H1 (cell line): ENCODE measurements around the gene IL31RA. TPM values are rescaled to one million over a fixed set of nuclear protein-coding genes. Genes with fewer than 3 reads are reported as not detected.

Experiments
- CTCF ChIA-PET: fragments of 300-600 bp; sonication (Branson Sonifier 250); formaldehyde crosslinking; loops from one replicate; lab custom pipeline; 2021; ENCODE audit not compliant: partially characterized antibody; lab: Charles Lee
- POLR2A ChIA-PET: fragments of 300-600 bp; sonication (Branson Sonifier 250); formaldehyde crosslinking; loops from one replicate; lab custom pipeline; 2021; ENCODE audit warnings: inconsistent platforms; ENCODE audit not compliant: partially characterized antibody; lab: Charles Lee
- DNase-seq, 2 experiments: peaks; one replicate each; pipeline versions ENCODE4 v3.0.0 to v3.0.0-alpha.2; 2010 to 2022; ENCODE audit warnings: low spot score in 2 of 2, low read depth in 1 of 2, mixed read lengths in 1 of 2
- FAIRE-seq: peaks from 2 replicates; lab custom pipeline; 2011; peaks lifted over from hg19 to GRCh38; lab: Jason Lieb, UNC
- H2AFZ ChIP-seq: 2 replicates; pipeline ENCODE4 v1.8.1; 2012; ENCODE audit warnings: low read length, inconsistent platforms
- H2AK5ac ChIP-seq: 2 replicates; pipeline ENCODE4 v1.6.1; 2013; ENCODE audit warnings: low read depth, low read length
- H2BK120ac ChIP-seq: replicated peaks from 2 replicates; pipeline ENCODE3; 2013; ENCODE audit warnings: low read depth, low read length, inconsistent platforms
- H2BK12ac ChIP-seq: 2 replicates; pipeline ENCODE4 v1.6.1; 2013; ENCODE audit warnings: low read depth, low read length
- H2BK15ac ChIP-seq: 2 replicates; pipeline ENCODE4 v1.6.1; 2013; ENCODE audit warnings: low read length
- H2BK20ac ChIP-seq: 2 replicates; pipeline ENCODE4 v1.6.1; 2013; ENCODE audit warnings: low read length
- H2BK5ac ChIP-seq: 2 replicates; pipeline ENCODE4 v1.6.1; 2013; ENCODE audit warnings: low read depth, low read length
- H3K14ac ChIP-seq: 2 replicates; pipeline ENCODE4 v1.6.1; 2013; ENCODE audit warnings: inconsistent platforms; ENCODE audit not compliant: insufficient read length
- H3K18ac ChIP-seq: 2 replicates; pipeline ENCODE4 v1.6.1; 2013; ENCODE audit warnings: low read length; ENCODE audit errors: extremely low read depth
- H3K23ac ChIP-seq: 2 replicates; pipeline ENCODE4 v1.6.1; 2013; ENCODE audit warnings: inconsistent platforms; ENCODE audit not compliant: insufficient read length
- H3K23me2 ChIP-seq: 2 replicates; pipeline ENCODE4 v1.6.1; 2013; ENCODE audit warnings: low read depth, low read length
- H3K27ac ChIP-seq: 2 replicates; pipeline ENCODE4 v1.6.1; 2011; ENCODE audit warnings: low read depth, low read length, inconsistent platforms
- H3K27me3 ChIP-seq, 4 experiments: replicated peaks in 1 of 4; 1 replicate in 1 of 4; 2 replicates in 3 of 4; pipeline versions ENCODE4 v1.6.1 to v1.8.1; 2011 to 2013; ENCODE audit warnings: low read length in 3 of 4, mild to moderate bottlenecking in 3 of 4, inconsistent platforms in 2 of 4, mixed read lengths in 2 of 4, moderate library complexity in 1 of 4; ENCODE audit not compliant: control insufficient read depth in 3 of 4, insufficient read depth in 3 of 4; ENCODE audit errors: extremely low read depth in 1 of 4
- H3K36me3 ChIP-seq, 4 experiments: 2 replicates each; pipeline versions ENCODE4 v1.6.1 to v1.8.1; 2011 to 2013; ENCODE audit warnings: mild to moderate bottlenecking in 4 of 4, low read length in 3 of 4, moderate library complexity in 2 of 4, control low read depth in 1 of 4, inconsistent platforms in 1 of 4; ENCODE audit not compliant: insufficient read depth in 4 of 4, control insufficient read depth in 2 of 4
- H3K4ac ChIP-seq: replicated peaks from 2 replicates; pipeline ENCODE3; 2013; ENCODE audit warnings: low read length, low read depth, mixed read lengths, inconsistent platforms; ENCODE audit not compliant: insufficient read length
- H3K4me1 ChIP-seq, 4 experiments: replicated peaks in 1 of 4; 1 replicate in 1 of 4; 2 replicates in 3 of 4; pipeline versions ENCODE4 v1.6.1 to v1.8.1; 2011 to 2013; ENCODE audit warnings: low read length in 3 of 4, inconsistent platforms in 2 of 4, mixed read lengths in 1 of 4; ENCODE audit not compliant: insufficient read depth in 4 of 4, control insufficient read depth in 3 of 4
- H3K4me2 ChIP-seq, 2 experiments: 2 replicates each; pipeline versions ENCODE4 v1.6.1 to v1.8.1; 2011 to 2013; ENCODE audit warnings: low read depth in 2 of 2, low read length in 2 of 2, control low read depth in 1 of 2, inconsistent platforms in 1 of 2, mild to moderate bottlenecking in 1 of 2; ENCODE audit not compliant: insufficient read depth in 1 of 2
- H3K4me3 ChIP-seq, 4 experiments: fragments of 200-600, 300-600 bp in 1 of 4; sonication (generic), shearing (Covaris generic), sonication (Bioruptor Twin) in 1 of 4; 2 replicates each; pipeline versions ENCODE4 v1.5.1 to v1.8.1; 2011 to 2016; ENCODE audit warnings: low read length in 4 of 4, low read depth in 3 of 4, control low read depth in 2 of 4, inconsistent platforms in 2 of 4, mild to moderate bottlenecking in 2 of 4, mixed read lengths in 1 of 4, moderate library complexity in 1 of 4; ENCODE audit not compliant: insufficient read depth in 2 of 4; ENCODE audit errors: extremely low read depth in 1 of 4
- H3K56ac ChIP-seq: replicated peaks from 2 replicates; pipeline ENCODE3; 2013; ENCODE audit warnings: low read depth, mild to moderate bottlenecking, mixed read lengths, low read length, inconsistent platforms; ENCODE audit not compliant: insufficient read length
- H3K79me1 ChIP-seq: 2 replicates; pipeline ENCODE4 v1.6.1; 2013; ENCODE audit warnings: low read depth, low read length, control low read depth
- H3K79me2 ChIP-seq, 2 experiments: 2 replicates each; pipeline versions ENCODE4 v1.6.1 to v1.8.1; 2012 to 2013; ENCODE audit warnings: low read length in 2 of 2, mild to moderate bottlenecking in 2 of 2, inconsistent platforms in 1 of 2; ENCODE audit not compliant: insufficient read depth in 2 of 2, control insufficient read depth in 1 of 2
- H3K9ac ChIP-seq, 4 experiments: replicated peaks in 1 of 4; 1 replicate in 1 of 4; 2 replicates in 3 of 4; pipeline versions ENCODE4 v1.6.1 to v1.8.1; 2011 to 2013; ENCODE audit warnings: low read depth in 3 of 4, low read length in 3 of 4, control low read depth in 2 of 4, mild to moderate bottlenecking in 2 of 4, moderate library complexity in 2 of 4, inconsistent platforms in 1 of 4; ENCODE audit errors: extremely low read depth in 1 of 4
- H3K9me3 ChIP-seq, 2 experiments: 2 replicates each; pipeline versions ENCODE4 v1.6.1 to v1.8.1; 2012 to 2013; ENCODE audit warnings: mild to moderate bottlenecking in 2 of 2, moderate library complexity in 2 of 2, control low read depth in 1 of 2, inconsistent platforms in 1 of 2, low read depth in 1 of 2, low read length in 1 of 2, mixed read lengths in 1 of 2; ENCODE audit not compliant: insufficient read depth in 2 of 2
- H4K20me1 ChIP-seq, 2 experiments: replicated peaks in 1 of 2; 2 replicates each; pipeline versions ENCODE3 to v1.8.1; 2011 to 2013; ENCODE audit warnings: inconsistent platforms in 2 of 2, low read length in 2 of 2, mild to moderate bottlenecking in 1 of 2; ENCODE audit not compliant: insufficient read depth in 2 of 2, control insufficient read depth in 1 of 2
- H4K5ac ChIP-seq: 2 replicates; pipeline ENCODE4 v1.6.1; 2013; ENCODE audit warnings: low read length, low read depth, mixed read lengths, inconsistent platforms; ENCODE audit not compliant: insufficient read length
- H4K8ac ChIP-seq: 2 replicates; pipeline ENCODE4 v1.8.0; 2013; ENCODE audit warnings: mild to moderate bottlenecking, moderate library complexity, low read length, inconsistent platforms; ENCODE audit not compliant: insufficient read depth; ENCODE audit errors: extremely low read depth
- H4K91ac ChIP-seq: replicated peaks from 2 replicates; pipeline ENCODE3; 2013; ENCODE audit warnings: low read length, mixed read lengths, inconsistent platforms; ENCODE audit not compliant: insufficient read length
- CHD2 ChIP-seq: IDR thresholded peaks from 2 replicates; pipeline ENCODE4 v1.6.1; 2012; ENCODE audit warnings: low read length, improper control_type of control experiment
- JUND ChIP-seq: IDR thresholded peaks from 2 replicates; pipeline ENCODE4 v1.6.1; 2011; ENCODE audit warnings: mild to moderate bottlenecking, improper control_type of control experiment, low read length
- KDM1A ChIP-seq: fragments of 200-600, 300-600 bp; sonication (generic); IDR thresholded peaks from 2 replicates; pipeline ENCODE4 v1.7.1; 2016; ENCODE audit warnings: mild to moderate bottlenecking, low read length, borderline replicate concordance
- MAFK ChIP-seq: IDR thresholded peaks from 2 replicates; pipeline ENCODE4 v1.6.1; 2012; ENCODE audit warnings: low read depth, mild to moderate bottlenecking, improper control_type of control experiment, low read length
- RAD21 ChIP-seq, 2 experiments: IDR thresholded peaks in 1 of 2; conservative IDR thresholded peaks in 1 of 2; 2 replicates each; pipeline ENCODE4 v1.6.1; 2011; ENCODE audit warnings: low read depth in 2 of 2, low read length in 2 of 2, improper control_type of control experiment in 1 of 2, inconsistent platforms in 1 of 2, mild to moderate bottlenecking in 1 of 2, moderate library complexity in 1 of 2
- RNF2 ChIP-seq: fragments of 200-900, 300-1000 bp; sonication (generic); IDR thresholded peaks from 2 replicates; pipeline ENCODE4 v1.7.1; 2016; ENCODE audit warnings: borderline replicate concordance, low read depth, mild to moderate bottlenecking, antibody characterized with exemption, low read length; ENCODE audit not compliant: poor library complexity, severe bottlenecking; ENCODE audit errors: missing control alignments
- SIRT6 ChIP-seq: IDR thresholded peaks from one replicate; pipeline ENCODE4 v1.7.1; 2012; ENCODE audit warnings: low read length, inconsistent platforms
- TAF1 ChIP-seq: IDR thresholded peaks from 2 replicates; pipeline ENCODE4 v1.6.1; 2011; ENCODE audit warnings: mild to moderate bottlenecking, low read depth, low read length
- WGBS, 2 experiments: shearing (Covaris generic) in 1 of 2; methylation state at CpG; one replicate each; pipeline versions ENCODE4 v1.1.6 to v1.1.7; 2013 to 2015; ENCODE audit warnings: low lambda C conversion rate in 2 of 2, mixed read lengths in 2 of 2, inconsistent platforms in 1 of 2, low coverage in 1 of 2, missing lambda C conversion rate in 1 of 2; ENCODE audit not compliant: insufficient replicate concordance in 2 of 2, insufficient coverage in 1 of 2, insufficient read length in 1 of 2; ENCODE audit errors: extremely low coverage in 1 of 2, missing lambda C conversion rate in 1 of 2; 5-methylcytosine and 5-hydroxymethylcytosine counted together
- polyA plus RNA-seq, 7 experiments: library from polyadenylated mRNA; depleted of rRNA in 3 of 7; stranded (reverse) in 5 of 7; unstranded in 2 of 7; fragments of >200 nt in 5 of 7; fragments of 200-250 nt in 2 of 7; gene quantifications; 1 replicate in 5 of 7; 2 replicates in 1 of 7; 4 replicates in 1 of 7; pipeline versions ENCODE4 v1.2.1 to v1.2.3, GENCODE V29; 2011 to 2013; ENCODE audit warnings: missing spikeins in 2 of 7, mixed read lengths in 2 of 7
- total RNA-seq: library from RNA; stranded (reverse); fragmentation: NEBNext Ultra II Directional; extraction: Animal tissue kit (Norgen Biotek cat#: 25700); gene quantifications from 2 replicates; pipeline ENCODE4 v1.2.1, GENCODE V29; 2021
- TF ChIP-seq, protein P1 (sequence below): IDR thresholded peaks from 2 replicates; pipeline ENCODE4 v1.6.1; 2012; ENCODE audit warnings: low read length, inconsistent platforms
- TF ChIP-seq, protein P2 (sequence below): IDR thresholded peaks from 2 replicates; pipeline ENCODE4 v1.6.1; 2012; ENCODE audit warnings: inconsistent platforms

Gene IL31RA
- total and polyA plus RNA-seq, 2 of the 8 experiments (the other 6 are each of a cell fraction or from before 2014, with no cell fraction given), result not detected

DNA sequence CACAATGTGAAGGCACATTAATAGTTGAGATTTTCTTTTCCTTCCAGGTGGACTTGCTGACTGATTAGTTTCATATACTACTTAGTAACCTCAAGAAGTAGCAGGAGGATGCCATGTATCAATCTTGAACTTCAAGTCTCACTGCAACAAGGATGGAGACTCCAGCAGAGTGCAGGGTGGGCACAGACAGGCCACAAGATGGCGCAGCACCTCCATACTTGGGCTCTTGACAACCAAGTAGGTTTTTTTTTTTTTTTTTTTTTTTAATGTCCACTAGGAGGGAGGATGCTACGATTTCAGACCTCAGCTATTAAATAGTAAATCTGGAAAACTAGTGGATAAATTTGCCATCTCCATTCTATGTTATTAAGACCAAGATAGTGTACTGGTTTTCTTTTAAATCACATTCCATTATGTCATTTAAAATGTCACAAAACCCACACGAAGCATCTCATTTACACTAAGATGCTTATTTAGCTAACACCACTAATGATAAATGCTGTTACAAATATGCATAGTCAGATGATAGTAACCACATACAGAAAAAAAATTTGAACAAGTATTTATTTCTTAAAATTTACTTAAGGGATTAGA is 85.0 kb downstream of the IL31RA start:
- Histone ChIP-seq H2BK5ac (no peak overlapping the region), H3K4me2 (no peak overlapping the region), H2BK15ac (no peak overlapping the region), H3K23me2 (no peaks in the 10 kb centered on the region), H2BK20ac (no peak overlapping the region), H2AFZ (no peak overlapping the region), H3K79me2 (no peaks in the 10 kb centered on the region), H4K5ac (no peak overlapping the region), H2AK5ac (no peak overlapping the region), H4K20me1 (no peaks in the 10 kb centered on the region), H3K9me3 (no peaks in the 10 kb centered on the region), H4K8ac (no peak overlapping the region), H3K79me1 (no peaks in the 10 kb centered on the region), H3K56ac (no peak overlapping the region), H3K18ac (no peak overlapping the region), H3K14ac (no peak overlapping the region), H3K4me3 (no peak overlapping the region), H3K27me3 (peaks cover 0 to 1% (median 0%) of the 10 kb centered on the region in 4 experiments; a peak in 1 of 7 replicates), H4K91ac (no peak overlapping the region), H3K36me3 (peaks cover 0 to 3% (median 0%) of the 10 kb centered on the region in 4 experiments; a peak in 1 of 8 replicates), H3K4ac (no peak overlapping the region), H2BK120ac (no peak overlapping the region), H3K27ac (no peak overlapping the region), H3K23ac (no peak overlapping the region), H3K9ac (no peak overlapping the region), H2BK12ac (no peak overlapping the region), H3K4me1 (no peaks in the 10 kb centered on the region)
- ChIA-PET CTCF (interaction anchor here (0.6 to 4.3 kb wide), 39 partner anchors 8 to 1159 kb away, joined by 3 to 71 read pairs (median 4); no protein-coding TSS in a partner anchor), POLR2A (interaction anchor here (0.6 kb wide), 1 partner anchor 867 kb away, joined by 3 read pairs; no protein-coding TSS in a partner anchor)
- WGBS, 2 experiments, result 59% methylated on average over 3 of the region's 3 CpGs; no CpG with 5 or more reads in 1 of the 2 experiments
- DNase-seq, result peak; percentile 67 to 86
- peak; percentile 93 for FAIRE-seq
- no peak for TF ChIP-seq MAFK
- TF ChIP-seq CHD2, result no peak
- no peak for TF ChIP-seq KDM1A
- TF ChIP-seq, protein P1, sequence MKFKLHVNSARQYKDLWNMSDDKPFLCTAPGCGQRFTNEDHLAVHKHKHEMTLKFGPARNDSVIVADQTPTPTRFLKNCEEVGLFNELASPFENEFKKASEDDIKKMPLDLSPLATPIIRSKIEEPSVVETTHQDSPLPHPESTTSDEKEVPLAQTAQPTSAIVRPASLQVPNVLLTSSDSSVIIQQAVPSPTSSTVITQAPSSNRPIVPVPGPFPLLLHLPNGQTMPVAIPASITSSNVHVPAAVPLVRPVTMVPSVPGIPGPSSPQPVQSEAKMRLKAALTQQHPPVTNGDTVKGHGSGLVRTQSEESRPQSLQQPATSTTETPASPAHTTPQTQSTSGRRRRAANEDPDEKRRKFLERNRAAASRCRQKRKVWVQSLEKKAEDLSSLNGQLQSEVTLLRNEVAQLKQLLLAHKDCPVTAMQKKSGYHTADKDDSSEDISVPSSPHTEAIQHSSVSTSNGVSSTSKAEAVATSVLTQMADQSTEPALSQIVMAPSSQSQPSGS, result no peak
- TF ChIP-seq, protein P2, sequence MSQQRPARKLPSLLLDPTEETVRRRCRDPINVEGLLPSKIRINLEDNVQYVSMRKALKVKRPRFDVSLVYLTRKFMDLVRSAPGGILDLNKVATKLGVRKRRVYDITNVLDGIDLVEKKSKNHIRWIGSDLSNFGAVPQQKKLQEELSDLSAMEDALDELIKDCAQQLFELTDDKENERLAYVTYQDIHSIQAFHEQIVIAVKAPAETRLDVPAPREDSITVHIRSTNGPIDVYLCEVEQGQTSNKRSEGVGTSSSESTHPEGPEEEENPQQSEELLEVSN, result no peak
- peak; percentile 95 to 96 for TF ChIP-seq RAD21 (IDR thresholded peaks at IDR 0.05 in 1 of 2, conservative IDR thresholded peaks at IDR 0.05 in 1 of 2; ENCODE audit: low read depth in 2 of 2, low read length in 2 of 2)
- no peak for TF ChIP-seq SIRT6
- no peak for TF ChIP-seq JUND
- TF ChIP-seq TAF1, result no peak
- no peak for TF ChIP-seq RNF2
